MG63 (cell line): ENCODE data around the gene CLRN3. TPM values are rescaled to one million over a fixed set of nuclear protein-coding genes. Genes with fewer than 3 reads are reported as not detected.

Experiments
- DNase-seq: peaks from one replicate; pipeline ENCODE4 v3.0.0-alpha.2; 2020
- H3K27me3 ChIP-seq: fragments of 250-450 bp; sonication (Bioruptor Pico); 2 replicates; pipeline ENCODE4 v1.5.1; 2020; ENCODE audit warnings: mild to moderate bottlenecking, moderate library complexity
- H3K36me3 ChIP-seq: fragments of 250-450 bp; sonication (Bioruptor Pico); 2 replicates; pipeline ENCODE4 v1.5.1; 2020; ENCODE audit warnings: mild to moderate bottlenecking, moderate library complexity
- H3K4me3 ChIP-seq: fragments of 250-450 bp; sonication (Bioruptor Pico); 2 replicates; pipeline ENCODE4 v1.5.1; 2020; ENCODE audit warnings: mild to moderate bottlenecking, moderate library complexity
- H3K9me3 ChIP-seq: fragments of 250-450 bp; sonication (Bioruptor Pico); 2 replicates; pipeline ENCODE4 v1.5.1; 2020; ENCODE audit warnings: mild to moderate bottlenecking, moderate library complexity
- total RNA-seq: library from RNA; depleted of rRNA; stranded (reverse); fragments of >200 nt; shearing (Covaris generic); gene quantifications from 2 replicates; pipeline ENCODE4 v1.2.3, GENCODE V29; 2014; ENCODE audit warnings: low replicate concordance; rRNA removed

CLRN3 gene
- total RNA-seq, 1 experiment from 2014 or later = not detected

GRCh38 chr10:127849921-127850320 lies 42.8 kb downstream of the CLRN3 start:
- no peak for DNase-seq
- no peaks in the 10 kb centered on the region for H3K27me3 ChIP-seq
- H3K4me3 ChIP-seq = no peak overlapping the region
- no peaks in the 10 kb centered on the region for H3K9me3 ChIP-seq
- no peaks in the 10 kb centered on the region for H3K36me3 ChIP-seq

GRCh38 chr10:127849224-127849623 lies 43.5 kb downstream of the CLRN3 start:
- H3K27me3 ChIP-seq = no peaks in the 10 kb centered on the region
- no peaks in the 10 kb centered on the region for H3K9me3 ChIP-seq
- no peak for DNase-seq
- no peak overlapping the region for H3K4me3 ChIP-seq
- no peaks in the 10 kb centered on the region for H3K36me3 ChIP-seq

- Histone ChIP-seq H3K36me3 (no peaks in the 10 kb centered on the region), H3K9me3 (no peaks in the 10 kb centered on the region), H3K4me3 (no peak overlapping the region), H3K27me3 (no peaks in the 10 kb centered on the region)
- DNase-seq = no peak
These were observed 44.5 kb downstream of the CLRN3 start for GRCh38 chr10:127848226-127848625.

- no peaks in the 10 kb centered on the region for H3K27me3 ChIP-seq
- no peaks in the 10 kb centered on the region for H3K9me3 ChIP-seq
- no peak overlapping the region for H3K4me3 ChIP-seq
- no peak for DNase-seq
- H3K36me3 ChIP-seq = no peaks in the 10 kb centered on the region
These were observed 47.0 kb downstream of the CLRN3 start for GRCh38 chr10:127845756-127846155.

GRCh38 chr10:127840884-127841283 lies 51.9 kb downstream of the CLRN3 start:
- Histone ChIP-seq H3K27me3 (no peaks in the 10 kb centered on the region; the same call in 1 of the 2 replicates), H3K36me3 (no peaks in the 10 kb centered on the region), H3K4me3 (no peak overlapping the region), H3K9me3 (no peaks in the 10 kb centered on the region)
- DNase-seq = no peak

- Histone ChIP-seq H3K4me3 (no peak overlapping the region), H3K36me3 (no peaks in the 10 kb centered on the region), H3K9me3 (no peaks in the 10 kb centered on the region), H3K27me3 (no peaks in the 10 kb centered on the region; the same call in 1 of the 2 replicates)
- DNase-seq = no peak
These were observed 55.8 kb downstream of the CLRN3 start for GRCh38 chr10:127836966-127837365.

- H3K27me3 ChIP-seq = no peaks in the 10 kb centered on the region; the same call in 1 of the 2 replicates
- no peaks in the 10 kb centered on the region for H3K9me3 ChIP-seq
- H3K36me3 ChIP-seq = no peaks in the 10 kb centered on the region
- no peak for DNase-seq
- H3K4me3 ChIP-seq = no peak overlapping the region
These were observed 56.6 kb downstream of the CLRN3 start for GRCh38 chr10:127836176-127836575.

GRCh38 chr10:127834791-127835190 lies 58.0 kb downstream of the CLRN3 start:
- Histone ChIP-seq H3K27me3 (no peaks in the 10 kb centered on the region; the same call in 1 of the 2 replicates), H3K4me3 (no peak overlapping the region), H3K36me3 (no peaks in the 10 kb centered on the region), H3K9me3 (no peaks in the 10 kb centered on the region)
- no peak for DNase-seq

GRCh38 chr10:127834221-127834620 lies 58.5 kb downstream of the CLRN3 start:
- H3K4me3 ChIP-seq = no peak overlapping the region

GRCh38 chr10:127833804-127834203 lies 58.9 kb downstream of the CLRN3 start:
- no peaks in the 10 kb centered on the region; the same call in 1 of the 2 replicates for H3K27me3 ChIP-seq
- DNase-seq = no peak
- H3K4me3 ChIP-seq = no peak overlapping the region
- H3K36me3 ChIP-seq = no peaks in the 10 kb centered on the region
- H3K9me3 ChIP-seq = no peaks in the 10 kb centered on the region

More at GRCh38 chr10:127834221-127834620, 58.5 kb downstream of the CLRN3 start:
- Histone ChIP-seq H3K36me3 (no peaks in the 10 kb centered on the region), H3K9me3 (no peaks in the 10 kb centered on the region), H3K27me3 (no peaks in the 10 kb centered on the region; the same call in 1 of the 2 replicates)
- no peak for DNase-seq

- H3K4me3 ChIP-seq = no peak overlapping the region
- no peak for DNase-seq
- no peaks in the 10 kb centered on the region for H3K27me3 ChIP-seq
- no peaks in the 10 kb centered on the region for H3K36me3 ChIP-seq
- H3K9me3 ChIP-seq = no peaks in the 10 kb centered on the region
These were observed 60.2 kb downstream of the CLRN3 start for GRCh38 chr10:127832501-127832900.

- DNase-seq = no peak
- Histone ChIP-seq H3K36me3 (no peaks in the 10 kb centered on the region), H3K4me3 (no peak overlapping the region), H3K9me3 (no peaks in the 10 kb centered on the region), H3K27me3 (no peaks in the 10 kb centered on the region)
These were observed 62.3 kb downstream of the CLRN3 start for GRCh38 chr10:127830414-127830813.

Other genes starting within 250 kb of the CLRN3 start
- gene FOXI2, start 155.8 kb downstream of the CLRN3 start, total RNA-seq = not detected in 2 replicates
- 0.86 and 1.3 TPM in 2 replicates for gene PTPRE, start 14.2 kb upstream of the CLRN3 start, total RNA-seq
- 15.0 and 17.9 TPM in 2 replicates for gene MKI67, start 233.5 kb upstream of the CLRN3 start, total RNA-seq